RWPE1 (cell line): ENCODE results near the gene HNRNPA1.
A peak's percentile ranks its signal among the peaks of the same experiment; 100 is the strongest.

Experiments used
- CTCF ChIA-PET: fragments of 350-600 bp; sonication (Branson Sonifier 250); formaldehyde crosslinking; extraction: SDS; loops from one replicate; lab custom pipeline; 2021; lab: Yijun Ruan, JAX
- POLR2A ChIA-PET: fragments of 400-600 bp; formaldehyde crosslinking; extraction: SDS; loops from one replicate; lab custom pipeline; 2020; ENCODE audit warnings: antibody characterized with exemption; ENCODE audit not compliant: low non-redundant PET; lab: Yijun Ruan, JAX
- DNase-seq: peaks from one replicate; pipeline ENCODE4 v3.0.0; 2012; ENCODE audit warnings: low spot score
- H3K27ac ChIP-seq: fragments of 450-650 bp; 2 replicates; pipeline ENCODE4 v1.5.1; 2017
- TF ChIP-seq, protein P1 (sequence below): fragments of 450-650 bp; conservative IDR thresholded peaks from 2 replicates; pipeline ENCODE4 v1.5.1; 2017; ENCODE audit warnings: low read depth, mild to moderate bottlenecking

HNRNPA1 gene

DNA sequence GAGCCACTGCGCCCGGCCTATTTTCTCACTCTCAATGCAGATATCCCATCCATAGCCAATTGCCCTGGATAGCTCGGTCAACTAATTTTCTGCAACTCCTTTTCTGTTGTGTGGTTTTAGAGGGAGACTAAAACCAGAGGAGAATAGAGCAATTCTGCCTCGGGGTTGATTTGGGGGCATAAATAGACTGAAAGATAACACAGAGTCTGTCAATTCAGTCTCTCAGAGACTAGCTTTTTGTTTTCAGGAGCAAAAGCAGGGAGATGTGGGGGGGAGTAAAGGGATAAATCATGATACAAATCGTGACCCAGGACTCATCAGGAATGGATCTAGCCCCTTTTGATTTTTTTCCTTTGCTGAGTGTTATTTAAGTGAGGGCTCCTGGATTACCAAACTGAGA, 50.9 kb downstream of the HNRNPA1 start:
- ChIA-PET POLR2A (no interaction called here), CTCF (no interaction called here)
- peak overlapping the region; percentile 60 for H3K27ac ChIP-seq
- TF ChIP-seq, protein P1, sequence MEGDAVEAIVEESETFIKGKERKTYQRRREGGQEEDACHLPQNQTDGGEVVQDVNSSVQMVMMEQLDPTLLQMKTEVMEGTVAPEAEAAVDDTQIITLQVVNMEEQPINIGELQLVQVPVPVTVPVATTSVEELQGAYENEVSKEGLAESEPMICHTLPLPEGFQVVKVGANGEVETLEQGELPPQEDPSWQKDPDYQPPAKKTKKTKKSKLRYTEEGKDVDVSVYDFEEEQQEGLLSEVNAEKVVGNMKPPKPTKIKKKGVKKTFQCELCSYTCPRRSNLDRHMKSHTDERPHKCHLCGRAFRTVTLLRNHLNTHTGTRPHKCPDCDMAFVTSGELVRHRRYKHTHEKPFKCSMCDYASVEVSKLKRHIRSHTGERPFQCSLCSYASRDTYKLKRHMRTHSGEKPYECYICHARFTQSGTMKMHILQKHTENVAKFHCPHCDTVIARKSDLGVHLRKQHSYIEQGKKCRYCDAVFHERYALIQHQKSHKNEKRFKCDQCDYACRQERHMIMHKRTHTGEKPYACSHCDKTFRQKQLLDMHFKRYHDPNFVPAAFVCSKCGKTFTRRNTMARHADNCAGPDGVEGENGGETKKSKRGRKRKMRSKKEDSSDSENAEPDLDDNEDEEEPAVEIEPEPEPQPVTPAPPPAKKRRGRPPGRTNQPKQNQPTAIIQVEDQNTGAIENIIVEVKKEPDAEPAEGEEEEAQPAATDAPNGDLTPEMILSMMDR, result no peak
- DNase-seq, result no peak

DNA sequence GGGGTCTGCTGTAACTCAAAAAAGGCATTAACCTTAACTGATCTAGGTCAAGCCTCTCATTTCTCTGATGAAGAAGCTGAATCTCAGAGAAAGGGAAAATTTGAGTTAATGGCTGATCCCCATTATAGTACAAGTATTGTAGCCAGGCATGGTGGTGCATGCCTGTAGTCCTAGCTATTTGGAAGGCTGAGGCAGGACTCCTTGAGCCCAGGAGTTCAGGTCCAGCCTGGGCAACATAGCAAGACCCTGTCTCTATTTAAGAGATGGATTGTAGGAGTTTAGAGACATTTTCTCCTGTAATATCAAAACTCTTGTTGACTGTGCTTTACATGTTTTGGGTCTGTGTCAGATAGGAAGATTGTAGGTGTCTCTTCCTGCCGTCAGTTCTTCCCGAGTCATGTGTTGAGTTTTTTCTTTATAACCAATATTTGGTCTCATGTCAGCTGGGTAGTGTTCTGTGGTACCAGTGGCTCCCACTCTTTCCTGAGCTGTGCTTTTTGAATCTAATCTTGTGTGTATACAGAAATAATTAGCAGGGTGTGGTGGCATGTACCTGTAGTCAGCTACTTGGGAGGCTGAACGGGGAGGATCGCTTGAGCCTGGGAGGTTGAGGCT, 53.0 kb downstream of the HNRNPA1 start:
- ChIA-PET CTCF (interaction anchor here (0.8 kb wide), 1 partner anchor 41 kb away, joined by 5 read pairs; no protein-coding TSS in a partner anchor), POLR2A (no interaction called here)
- TF ChIP-seq, protein P1, result no peak
- no peak for DNase-seq
- H3K27ac ChIP-seq, result peak overlapping the region; percentile 40
